HL-60 (cell line): ENCODE measurements around the gene EMID1.

Experiments
- CTCF ChIP-seq: IDR thresholded peaks from one replicate; pipeline ENCODE4 v1.5.1; 2011; ENCODE audit warnings: low read length, control low read depth, inconsistent platforms; ENCODE audit not compliant: insufficient read depth
- GABPA ChIP-seq: IDR thresholded peaks from 2 replicates; pipeline ENCODE4 v1.6.1; 2012; ENCODE audit warnings: low read depth
- POLR2AphosphoS5 ChIP-seq: IDR thresholded peaks from 2 replicates; pipeline ENCODE4 v1.6.1; 2012; ENCODE audit warnings: low read depth
- REST ChIP-seq: IDR thresholded peaks from 2 replicates; pipeline ENCODE4 v1.6.1; 2012; ENCODE audit warnings: low read depth; ENCODE audit not compliant: insufficient replicate concordance
- SPI1 ChIP-seq: IDR thresholded peaks from 2 replicates; pipeline ENCODE4 v1.6.1; 2012; ENCODE audit warnings: low read depth, mild to moderate bottlenecking, borderline replicate concordance

- TF ChIP-seq CTCF = no peak
- TF ChIP-seq REST = no peak
- no peak for TF ChIP-seq POLR2AphosphoS5
- no peak for TF ChIP-seq GABPA
- no peak for TF ChIP-seq SPI1
Measured at GRCh38 chr22:29209624-29209929, 3.9 kb downstream of the EMID1 start.
